HCT116 (cell line): ENCODE measurements around the gene SLC38A8. TPM values are rescaled to one million over a fixed set of nuclear protein-coding genes. Genes with fewer than 3 reads are reported as not detected.
A peak's percentile ranks its signal among the peaks of the same experiment; 100 is the strongest.

Experiments used
- ATAC-seq: fragments of 200-7000 bp; cut with Tn5 transposase; 2 replicates; pipeline ENCODE4 v1.9.1; 2020; ENCODE audit warnings: mild to moderate bottlenecking, moderate library complexity
- BruUV-seq: library from RNA; stranded (reverse); fragments of 400-500 nt; replicated peaks from 2 replicates; lab custom pipeline; 2021; lab: Mats Ljungman, UMichigan
- CTCF ChIA-PET: fragments of 300-600 bp; sonication (Branson Sonifier 250); formaldehyde crosslinking; loops from one replicate; lab custom pipeline; 2021; ENCODE audit warnings: antibody characterized with exemption; lab: Charles Lee
- POLR2A ChIA-PET: fragments of 300-600, 350-600 bp; sonication (Branson Sonifier 250); formaldehyde crosslinking; loops from one replicate; lab custom pipeline; 2021; ENCODE audit warnings: antibody characterized with exemption; lab: Charles Lee
- RAD21 ChIA-PET, 2 experiments: fragments of 300-600 bp; sonication (Branson Sonifier 250); formaldehyde crosslinking; loops; one replicate each; lab custom pipeline; 2023; ENCODE audit warnings: low total read pairs in 2 of 2; ENCODE audit not compliant: uncharacterized antibody in 2 of 2, unreplicated experiment in 2 of 2, low non-redundant PET in 1 of 2; lab: Charles Lee
- DNase-seq: peaks from one replicate; pipeline ENCODE4 v3.0.0-alpha.2; 2010; ENCODE audit warnings: low read depth, low spot score
- H2AFZ ChIP-seq: fragments of 200-600 bp; shearing (Covaris generic), sonication (generic); 2 replicates; pipeline ENCODE4 v1.6.1; 2017; ENCODE audit warnings: low read depth, mixed run types, mixed read lengths, antibody characterized with exemption, low read length; ENCODE audit not compliant: poor library complexity, severe bottlenecking
- H3K27ac ChIP-seq: 2 replicates; pipeline ENCODE4 v1.5.1; 2012; ENCODE audit warnings: low read depth, low read length
- H3K27me3 ChIP-seq: fragments of 200-600 bp; sonication (generic); 2 replicates; pipeline ENCODE4 v1.6.1; 2016; ENCODE audit warnings: mixed run types, low read length, mixed read lengths; ENCODE audit not compliant: insufficient read depth
- H3K36me3 ChIP-seq, 2 experiments: fragments of 200-500 bp in 1 of 2; fragments of 200-600 bp in 1 of 2; sonication (Bioruptor generic) in 1 of 2; sonication (generic) in 1 of 2; 2 replicates each; pipeline versions ENCODE4 v1.5.1 to v1.6.1; 2014 to 2016; ENCODE audit warnings: low read length in 2 of 2, inconsistent platforms in 1 of 2, mixed read lengths in 1 of 2, mixed run types in 1 of 2; ENCODE audit not compliant: insufficient read depth in 2 of 2, control insufficient read depth in 1 of 2
- H3K4me1 ChIP-seq, 2 experiments: fragments of 200-600 bp in 1 of 2; sonication (generic) in 1 of 2; 2 replicates each; pipeline versions ENCODE4 v1.5.1 to v1.6.1; 2012 to 2017; ENCODE audit warnings: low read length in 2 of 2, inconsistent platforms in 1 of 2, mild to moderate bottlenecking in 1 of 2, mixed read lengths in 1 of 2, mixed run types in 1 of 2, moderate library complexity in 1 of 2; ENCODE audit not compliant: insufficient read depth in 2 of 2, control insufficient read depth in 1 of 2
- H3K4me2 ChIP-seq: fragments of 200-600 bp; sonication (generic); 2 replicates; pipeline ENCODE4 v1.6.1; 2017; ENCODE audit warnings: mixed run types, low read length, mixed read lengths
- H3K4me3 ChIP-seq, 2 experiments: fragments of 200-600 bp in 1 of 2; sonication (generic) in 1 of 2; replicated peaks in 1 of 2; 2 replicates each; pipeline ENCODE4 v1.5.1; 2011 to 2016; ENCODE audit warnings: low read length in 2 of 2, control low read depth in 1 of 2, low read depth in 1 of 2, mild to moderate bottlenecking in 1 of 2, mixed read lengths in 1 of 2, mixed run types in 1 of 2
- H3K79me2 ChIP-seq: fragments of 200-600 bp; sonication (generic); 2 replicates; pipeline ENCODE4 v1.6.1; 2017; ENCODE audit warnings: mild to moderate bottlenecking, mixed run types, low read length, moderate library complexity, mixed read lengths; ENCODE audit not compliant: insufficient read depth
- H3K9ac ChIP-seq: fragments of 200-600 bp; sonication (generic); 2 replicates; pipeline ENCODE4 v1.6.1; 2016; ENCODE audit warnings: low read length, mixed read lengths
- H3K9me2 ChIP-seq: fragments of 200-600 bp; sonication (generic), shearing (Covaris generic); 2 replicates; pipeline ENCODE4 v1.6.1; 2017; ENCODE audit warnings: mixed run types, mild to moderate bottlenecking, moderate library complexity; ENCODE audit not compliant: insufficient read depth
- H3K9me3 ChIP-seq, 2 experiments: fragments of 200-500 bp in 1 of 2; fragments of 200-600 bp in 1 of 2; sonication (Bioruptor generic) in 1 of 2; sonication (generic) in 1 of 2; 2 replicates each; pipeline ENCODE4 v1.6.1; 2014 to 2017; ENCODE audit warnings: low read length in 2 of 2, mixed read lengths in 2 of 2, inconsistent platforms in 1 of 2, low read depth in 1 of 2, mild to moderate bottlenecking in 1 of 2, mixed run types in 1 of 2, moderate library complexity in 1 of 2; ENCODE audit not compliant: control insufficient read depth in 1 of 2, insufficient read depth in 1 of 2
- H4K20me1 ChIP-seq: fragments of 200-600 bp; sonication (generic), shearing (Covaris generic); 2 replicates; pipeline ENCODE4 v1.6.1; 2017; ENCODE audit warnings: mixed run types, mild to moderate bottlenecking, moderate library complexity; ENCODE audit not compliant: insufficient read depth
- CEBPB ChIP-seq: IDR thresholded peaks from 2 replicates; pipeline ENCODE4 v1.6.1; 2012; ENCODE audit warnings: low read depth
- EGR1 ChIP-seq: IDR thresholded peaks from 2 replicates; pipeline ENCODE4 v1.6.1; 2012; ENCODE audit warnings: low read depth
- EZH2 ChIP-seq: fragments of 200-600 bp; sonication (generic); IDR thresholded peaks from 2 replicates; pipeline ENCODE4 v1.6.1; 2017; ENCODE audit warnings: antibody characterized with exemption, mixed run types
- POLR2A ChIP-seq: IDR thresholded peaks from 2 replicates; pipeline ENCODE4 v1.7.0; 2011; ENCODE audit warnings: borderline replicate concordance; ENCODE audit not compliant: insufficient read depth, insufficient read length; ENCODE audit errors: extremely low read depth
- SP1 ChIP-seq: IDR thresholded peaks from 2 replicates; pipeline ENCODE4 v1.6.1; 2012; ENCODE audit warnings: low read depth
- TCF7L2 ChIP-seq: IDR thresholded peaks from 2 replicates; pipeline ENCODE4 v1.7.0; 2011; ENCODE audit warnings: borderline replicate concordance, inconsistent platforms; ENCODE audit not compliant: insufficient read depth, insufficient read length; ENCODE audit errors: extremely low read depth
- ZBTB33 ChIP-seq: IDR thresholded peaks from 2 replicates; pipeline ENCODE4 v1.6.1; 2011; ENCODE audit warnings: mild to moderate bottlenecking, low read length, moderate library complexity; ENCODE audit not compliant: insufficient replicate concordance; ENCODE audit errors: extremely low read depth
- intact Hi-C: fragments of 100-400 bp; cut with micrococcal nuclease; formaldehyde crosslinking; loops from 2 replicates; pipeline ENCODE4 v1.10.0; 2022
- total RNA-seq: library from RNA; stranded (reverse); gene quantifications from one replicate; pipeline ENCODE4 v1.2.1, GENCODE V29; 2021; ENCODE audit not compliant: unreplicated experiment
- TF ChIP-seq, protein P1 (sequence below), 3 experiments: fragments of 200-600 bp in 1 of 3; sonication (generic) in 1 of 3; IDR thresholded peaks in 2 of 3; conservative IDR thresholded peaks in 1 of 3; 2 replicates each; pipeline ENCODE4 v1.5.1; 2012 to 2017; ENCODE audit warnings: low read depth in 2 of 3, low read length in 2 of 3, antibody characterized with exemption in 1 of 3, borderline replicate concordance in 1 of 3, control low read depth in 1 of 3, mild to moderate bottlenecking in 1 of 3, mixed read lengths in 1 of 3, mixed run types in 1 of 3, moderate library complexity in 1 of 3; ENCODE audit not compliant: insufficient read depth in 1 of 3

SLC38A8 gene
- total RNA-seq, 1 experiment from 2014 or later: not detected

GRCh38 chr16:83994703-83995102 lies 47.9 kb downstream of the SLC38A8 start:
- Histone ChIP-seq H3K79me2 (no peaks in the 10 kb centered on the region), H3K4me3 (no peak overlapping the region), H3K4me1 (peaks cover 0 to 8% of the 10 kb centered on the region in 2 experiments; a peak in 1 of 4 replicates), H3K27ac (no peak overlapping the region), H3K36me3 (no peaks in the 10 kb centered on the region), H3K4me2 (no peak overlapping the region), H3K9me3 (no peaks in the 10 kb centered on the region), H3K27me3 (0 out of 2 replicates have a peak, but pooled peaks cover 3% of the 10 kb centered on the region), H4K20me1 (no peaks in the 10 kb centered on the region), H3K9me2 (no peaks in the 10 kb centered on the region), H2AFZ (no peak overlapping the region), H3K9ac (no peak overlapping the region)
- TF ChIP-seq CEBPB (no peak), ZBTB33 (no peak)
- intact Hi-C loops: loop anchor here (1.0 kb wide), 1 partner anchor 44 kb away; no protein-coding TSS in a partner anchor
- DNase-seq: no peak
- CTCF ChIA-PET: no interaction called here
- ATAC-seq: no peak
- no TSS peak for BruUV-seq
- POLR2A ChIA-PET: interaction anchor here (1.5 kb wide), 1 partner anchor 19 kb away, joined by 10 read pairs; no protein-coding TSS in a partner anchor
- RAD21 ChIA-PET: no interaction called here

DNA sequence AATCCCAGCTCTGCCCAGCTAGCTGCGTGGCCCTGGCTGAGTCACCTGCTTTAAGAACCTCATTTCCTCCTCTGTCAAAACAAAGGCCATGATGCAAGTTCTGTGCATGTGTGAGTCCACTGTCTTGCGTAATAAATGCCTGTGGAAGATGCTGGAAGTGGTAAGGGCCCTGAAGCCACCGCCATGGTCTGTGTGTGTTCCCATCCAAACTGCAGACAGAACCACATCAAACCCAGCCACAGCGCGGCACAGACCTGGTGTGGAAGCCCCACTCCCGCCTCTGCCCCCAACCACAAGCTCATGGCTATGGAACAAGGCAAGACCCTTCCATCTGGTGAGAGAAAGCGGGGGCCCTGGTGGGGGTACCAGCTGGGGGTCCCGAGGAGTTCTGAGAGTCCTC lies 48.5 kb downstream of the SLC38A8 start:
- no peak for ATAC-seq

More for the DNA sequence above, 48.5 kb downstream of the SLC38A8 start:
- Histone ChIP-seq H3K27ac (no peak overlapping the region), H2AFZ (no peak overlapping the region), H3K79me2 (no peaks in the 10 kb centered on the region), H3K4me2 (no peak overlapping the region), H3K36me3 (no peaks in the 10 kb centered on the region), H4K20me1 (no peaks in the 10 kb centered on the region), H3K9ac (no peak overlapping the region), H3K9me2 (no peaks in the 10 kb centered on the region), H3K9me3 (no peaks in the 10 kb centered on the region), H3K4me1 (peaks cover 0 to 8% of the 10 kb centered on the region in 2 experiments; a peak in 1 of 4 replicates), H3K27me3 (peaks cover 8% of the 10 kb centered on the region; the same call in 1 of the 2 replicates), H3K4me3 (no peak overlapping the region)
- intact Hi-C loops: loop anchor here (1.0 kb wide), 1 partner anchor 44 kb away; no protein-coding TSS in a partner anchor
- POLR2A ChIA-PET: no interaction called here
- BruUV-seq: no TSS peak
- CTCF ChIA-PET: interaction anchor here (1.0 kb wide), 2 partner anchors 11 to 20 kb away, joined by 3 read pairs; no protein-coding TSS in a partner anchor
- RAD21 ChIA-PET: interaction anchor here in 1 of 2 experiments (0.7 kb wide), 1 partner anchor 24 kb away, joined by 3 read pairs; no protein-coding TSS in a partner anchor
- TF ChIP-seq CEBPB (peak; percentile 99), TCF7L2 (no peak), EGR1 (no peak), SP1 (no peak), POLR2A (no peak), EZH2 (no peak)
- TF ChIP-seq, protein P1, sequence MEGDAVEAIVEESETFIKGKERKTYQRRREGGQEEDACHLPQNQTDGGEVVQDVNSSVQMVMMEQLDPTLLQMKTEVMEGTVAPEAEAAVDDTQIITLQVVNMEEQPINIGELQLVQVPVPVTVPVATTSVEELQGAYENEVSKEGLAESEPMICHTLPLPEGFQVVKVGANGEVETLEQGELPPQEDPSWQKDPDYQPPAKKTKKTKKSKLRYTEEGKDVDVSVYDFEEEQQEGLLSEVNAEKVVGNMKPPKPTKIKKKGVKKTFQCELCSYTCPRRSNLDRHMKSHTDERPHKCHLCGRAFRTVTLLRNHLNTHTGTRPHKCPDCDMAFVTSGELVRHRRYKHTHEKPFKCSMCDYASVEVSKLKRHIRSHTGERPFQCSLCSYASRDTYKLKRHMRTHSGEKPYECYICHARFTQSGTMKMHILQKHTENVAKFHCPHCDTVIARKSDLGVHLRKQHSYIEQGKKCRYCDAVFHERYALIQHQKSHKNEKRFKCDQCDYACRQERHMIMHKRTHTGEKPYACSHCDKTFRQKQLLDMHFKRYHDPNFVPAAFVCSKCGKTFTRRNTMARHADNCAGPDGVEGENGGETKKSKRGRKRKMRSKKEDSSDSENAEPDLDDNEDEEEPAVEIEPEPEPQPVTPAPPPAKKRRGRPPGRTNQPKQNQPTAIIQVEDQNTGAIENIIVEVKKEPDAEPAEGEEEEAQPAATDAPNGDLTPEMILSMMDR (IDR thresholded peaks at IDR 0.05 in 2 of 3, conservative IDR thresholded peaks at IDR 0.05 in 1 of 3; ENCODE audit: borderline replicate concordance in 1 of 3, insufficient read depth in 1 of 3, low read depth in 2 of 3, low read length in 2 of 3): no peak
- peak; percentile 31 for DNase-seq
